ENCODE measurements around the gene HINT1. TPM values are rescaled to one million over a fixed set of nuclear protein-coding genes. Genes with fewer than 3 reads are reported as not detected.
"Not testable (repeated sequence)": the region's sequence is repeated elsewhere in the genome, so short reads cannot be mapped to it uniquely, and the experiment has no call there.

HINT1 gene
- total and polyA plus RNA-seq, 8 donors, result 47.9 to 168 (median 77.5) TPM

DNA sequence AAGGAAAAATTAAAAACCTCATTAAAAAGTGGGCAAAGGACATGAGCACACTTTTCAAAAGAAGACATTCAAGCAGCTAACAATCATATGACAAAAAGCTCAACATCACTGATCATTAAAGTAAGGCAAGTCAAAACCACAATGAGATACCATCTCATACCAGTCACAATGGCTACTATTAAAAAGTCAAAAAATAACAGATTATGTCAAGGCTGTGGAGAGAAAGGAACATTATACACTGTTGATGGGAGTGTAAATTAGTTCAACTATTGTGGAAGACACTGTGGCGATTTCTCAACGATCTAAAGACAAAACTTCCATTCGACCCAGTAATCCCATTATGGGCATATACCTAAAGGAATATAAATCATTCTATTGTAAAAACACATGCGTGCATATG, 35.8 kb downstream of the HINT1 start:
- no peaks in the 10 kb centered on the region for H3K9me3 ChIP-seq
- no peaks in the 10 kb centered on the region for H3K27me3 ChIP-seq
- ATAC-seq (no peak), DNase-seq (no peak), FAIRE-seq (no peak)
- TF ChIP-seq, protein P1, sequence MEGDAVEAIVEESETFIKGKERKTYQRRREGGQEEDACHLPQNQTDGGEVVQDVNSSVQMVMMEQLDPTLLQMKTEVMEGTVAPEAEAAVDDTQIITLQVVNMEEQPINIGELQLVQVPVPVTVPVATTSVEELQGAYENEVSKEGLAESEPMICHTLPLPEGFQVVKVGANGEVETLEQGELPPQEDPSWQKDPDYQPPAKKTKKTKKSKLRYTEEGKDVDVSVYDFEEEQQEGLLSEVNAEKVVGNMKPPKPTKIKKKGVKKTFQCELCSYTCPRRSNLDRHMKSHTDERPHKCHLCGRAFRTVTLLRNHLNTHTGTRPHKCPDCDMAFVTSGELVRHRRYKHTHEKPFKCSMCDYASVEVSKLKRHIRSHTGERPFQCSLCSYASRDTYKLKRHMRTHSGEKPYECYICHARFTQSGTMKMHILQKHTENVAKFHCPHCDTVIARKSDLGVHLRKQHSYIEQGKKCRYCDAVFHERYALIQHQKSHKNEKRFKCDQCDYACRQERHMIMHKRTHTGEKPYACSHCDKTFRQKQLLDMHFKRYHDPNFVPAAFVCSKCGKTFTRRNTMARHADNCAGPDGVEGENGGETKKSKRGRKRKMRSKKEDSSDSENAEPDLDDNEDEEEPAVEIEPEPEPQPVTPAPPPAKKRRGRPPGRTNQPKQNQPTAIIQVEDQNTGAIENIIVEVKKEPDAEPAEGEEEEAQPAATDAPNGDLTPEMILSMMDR (IDR thresholded peaks at IDR 0.05), result no peak
- WGBS, 2 donors, result 66 to 83% methylated on average over 4 of the region's 4 CpGs
- H3K4me3 ChIP-seq, result no peak overlapping the region
- no peaks in the 10 kb centered on the region for H3K4me1 ChIP-seq
- no peaks in the 10 kb centered on the region for H3K36me3 ChIP-seq
- H3K27ac ChIP-seq, result no peak overlapping the region
- intact Hi-C loops (cut with DNase I), result no loop called here

DNA sequence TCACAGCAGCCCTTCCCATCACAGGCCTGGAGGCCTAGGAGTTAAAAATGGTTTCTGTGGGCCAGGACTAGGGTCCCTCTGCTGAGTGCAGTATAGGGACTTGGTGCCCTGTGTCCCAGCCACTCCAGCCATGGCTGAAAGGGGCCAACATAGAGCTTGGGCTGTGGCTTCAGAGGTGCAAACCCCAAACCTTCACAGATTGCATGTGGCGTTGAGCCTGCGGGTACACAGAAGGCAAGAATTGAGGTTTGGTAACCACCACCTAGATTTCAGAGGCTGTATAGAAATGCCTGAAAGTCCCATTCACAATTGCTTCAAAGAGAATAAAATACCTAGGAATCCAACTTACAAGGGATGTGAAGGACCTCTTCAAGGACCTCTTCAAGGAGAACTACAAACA, 37.8 kb downstream of the HINT1 start:
- ATAC-seq; intact Hi-C loops (cut with DNase I); H3K9me3 ChIP-seq; H3K36me3 ChIP-seq; H3K27me3 ChIP-seq; H3K4me1 ChIP-seq; H3K27ac ChIP-seq; DNase-seq; H3K4me3 ChIP-seq; FAIRE-seq: not testable (repeated sequence)
- 92 to 97% methylated on average over 2 of the region's 2 CpGs for WGBS, 2 donors

DNA sequence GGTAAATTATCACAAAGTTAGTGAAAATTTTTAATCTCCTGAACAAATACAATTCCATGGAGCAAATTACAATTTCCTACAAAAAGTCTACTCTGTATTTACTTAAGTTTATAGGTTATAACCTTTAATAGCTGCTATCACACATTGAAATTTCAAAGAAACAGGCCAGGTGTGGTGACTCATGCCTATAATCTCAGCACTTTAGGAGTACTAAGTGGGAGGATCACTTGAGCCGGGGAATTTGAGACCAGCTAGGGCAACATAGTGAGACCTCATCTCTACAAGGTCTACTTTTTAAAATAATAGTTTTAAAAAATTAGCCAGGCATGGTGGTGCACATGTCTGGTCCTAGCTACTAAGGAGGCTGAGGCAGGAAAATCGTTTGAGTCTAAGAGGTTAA, 50.3 kb downstream of the HINT1 start:
- Histone ChIP-seq H3K9me3 (no peaks in the 10 kb centered on the region), H3K27ac (no peak overlapping the region), H3K36me3 (no peaks in the 10 kb centered on the region), H3K27me3 (no peaks in the 10 kb centered on the region), H3K4me1 (no peaks in the 10 kb centered on the region), H3K4me3 (no peak overlapping the region)
- DNase-seq (no peak), ATAC-seq (no peak), FAIRE-seq (peak; percentile 5)
- TF ChIP-seq, protein P1 (IDR thresholded peaks at IDR 0.05), result no peak
- intact Hi-C loops (cut with DNase I), result no loop called here
- 39 to 46% methylated on average over 2 of the region's 2 CpGs for WGBS, 2 donors

DNA sequence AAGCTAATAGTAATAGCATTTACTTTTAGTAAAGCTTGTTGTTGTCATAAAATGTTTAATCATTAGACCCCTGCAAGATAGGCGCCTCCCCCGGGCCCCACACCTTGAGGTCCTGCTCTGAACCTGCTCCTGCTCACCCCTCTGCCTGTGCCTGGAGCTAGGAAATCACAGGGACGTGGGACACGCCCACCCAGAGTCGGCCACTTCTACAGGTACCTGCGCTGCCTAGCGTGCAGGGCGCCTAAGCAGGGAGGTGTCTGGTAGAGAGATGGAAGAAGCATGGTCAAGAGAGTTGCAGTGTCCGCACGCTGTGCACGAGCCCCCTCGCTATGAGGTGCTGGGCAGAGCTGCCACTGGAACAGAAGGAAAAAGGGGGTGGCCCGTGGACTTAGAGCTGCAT, 52.6 kb downstream of the HINT1 start:
- Histone ChIP-seq H3K9me3 (no peaks in the 10 kb centered on the region), H3K36me3 (no peaks in the 10 kb centered on the region), H3K4me3 (no peak overlapping the region), H3K27ac (no peak overlapping the region), H3K4me1 (no peaks in the 10 kb centered on the region), H3K27me3 (no peaks in the 10 kb centered on the region)
- intact Hi-C loops (cut with DNase I), result no loop called here
- 62 to 72% methylated on average over 13 of the region's 13 CpGs for WGBS, 2 donors
- TF ChIP-seq, protein P1 (IDR thresholded peaks at IDR 0.05), result no peak
- no peak for ATAC-seq
- no peak for FAIRE-seq
- no peak for DNase-seq

DNA sequence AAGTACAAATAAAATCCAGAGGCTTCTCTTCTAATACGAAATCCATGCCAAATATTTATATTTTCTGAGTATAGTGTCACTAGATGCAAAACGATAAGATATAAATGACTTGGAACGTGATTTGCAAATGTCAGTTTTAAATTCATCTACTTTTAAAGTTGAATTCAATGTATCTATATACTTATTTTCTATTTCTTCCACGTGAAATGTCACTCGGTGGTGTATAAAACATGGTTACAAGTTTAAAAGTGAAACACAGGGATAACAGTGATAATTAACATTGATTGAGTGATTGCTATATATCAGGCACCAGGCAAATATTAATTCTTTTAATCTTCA, 54.8 kb downstream of the HINT1 start:
- H3K4me3 ChIP-seq, result no peak overlapping the region
- intact Hi-C loops (cut with DNase I), result no loop called here
- no peaks in the 10 kb centered on the region for H3K4me1 ChIP-seq
- WGBS, 2 donors, result 11 to 12% methylated on average over 5 of the region's 5 CpGs
- FAIRE-seq (no peak), ATAC-seq (no peak), DNase-seq (no peak)
- no peaks in the 10 kb centered on the region for H3K9me3 ChIP-seq
- TF ChIP-seq, protein P1 (IDR thresholded peaks at IDR 0.05), result no peak
- no peak overlapping the region for H3K27ac ChIP-seq
- no peaks in the 10 kb centered on the region for H3K27me3 ChIP-seq
- no peaks in the 10 kb centered on the region for H3K36me3 ChIP-seq

Data from pancreas (tissue), 10 donors.